Ammon's horn (tissue), 1 donor: ENCODE measurements around the gene TRAF3.
"Not testable (repeated sequence)": the region's sequence is repeated elsewhere in the genome, so short reads cannot be mapped to it uniquely, and the experiment has no call there.

Source experiments
- DNase-seq: peaks from one replicate; pipeline ENCODE4 v3.0.0-alpha.2; 2016; ENCODE audit warnings: low spot score

Gene TRAF3

DNA sequence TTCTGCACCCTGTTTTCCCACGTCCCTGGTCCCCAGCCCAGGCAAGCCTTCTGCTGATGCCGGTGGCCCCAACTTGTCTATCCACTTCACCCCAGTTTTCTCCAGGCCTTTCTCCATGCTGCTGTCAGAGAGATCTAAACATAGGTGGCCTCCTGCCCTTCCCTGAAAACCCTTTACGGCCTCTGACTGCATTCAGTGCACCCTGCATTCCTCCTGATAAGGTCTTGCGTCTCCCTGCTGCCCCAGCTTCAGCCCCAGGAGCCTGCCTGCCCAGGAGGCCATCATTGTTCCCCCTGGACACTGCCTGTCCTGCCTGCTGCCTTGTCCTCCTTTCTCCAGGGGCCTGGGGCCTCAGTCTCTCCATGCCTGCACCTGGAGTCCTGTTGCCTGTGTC is 29.8 kb downstream of the TRAF3 start:
- DNase-seq, result no peak

DNA sequence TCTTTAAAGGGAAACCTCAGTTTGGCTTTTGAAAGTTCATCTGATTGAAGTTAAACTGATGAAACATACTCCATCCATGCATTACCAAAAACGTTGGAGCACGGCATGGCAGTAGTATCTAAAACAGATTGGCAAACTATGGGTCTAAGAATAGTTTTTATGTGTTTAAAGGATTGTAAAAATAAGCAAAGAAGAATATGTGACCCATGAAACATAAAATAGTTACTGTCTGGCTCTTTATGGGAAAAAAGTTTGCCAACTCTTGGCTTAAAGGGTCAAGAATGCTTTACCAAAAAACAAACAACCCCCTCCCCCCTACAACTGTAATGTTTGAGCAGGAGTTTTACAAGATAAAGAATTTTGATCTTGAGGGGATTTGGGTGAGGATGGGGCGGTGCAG is 32.6 kb downstream of the TRAF3 start:
- no peak for DNase-seq

DNA sequence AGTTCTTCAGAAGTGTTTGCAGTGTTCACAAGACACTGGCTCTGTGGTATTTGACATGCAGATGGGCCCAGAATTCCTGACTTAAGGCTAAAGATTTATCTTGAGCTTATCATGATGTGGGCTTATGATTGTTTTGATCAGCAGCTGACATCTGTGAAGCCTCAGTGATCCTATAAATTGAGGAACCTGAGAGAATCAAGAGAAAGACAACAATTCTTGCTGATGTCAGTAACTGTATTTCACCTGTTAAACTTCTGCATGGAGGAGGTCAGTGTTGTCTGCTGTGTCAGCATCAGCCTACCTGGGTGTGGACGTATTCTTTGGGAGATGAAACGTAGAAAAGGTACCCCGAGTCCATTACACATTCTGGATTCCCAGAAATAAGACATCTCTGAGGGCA is 33.3 kb downstream of the TRAF3 start:
- no peak for DNase-seq

DNA sequence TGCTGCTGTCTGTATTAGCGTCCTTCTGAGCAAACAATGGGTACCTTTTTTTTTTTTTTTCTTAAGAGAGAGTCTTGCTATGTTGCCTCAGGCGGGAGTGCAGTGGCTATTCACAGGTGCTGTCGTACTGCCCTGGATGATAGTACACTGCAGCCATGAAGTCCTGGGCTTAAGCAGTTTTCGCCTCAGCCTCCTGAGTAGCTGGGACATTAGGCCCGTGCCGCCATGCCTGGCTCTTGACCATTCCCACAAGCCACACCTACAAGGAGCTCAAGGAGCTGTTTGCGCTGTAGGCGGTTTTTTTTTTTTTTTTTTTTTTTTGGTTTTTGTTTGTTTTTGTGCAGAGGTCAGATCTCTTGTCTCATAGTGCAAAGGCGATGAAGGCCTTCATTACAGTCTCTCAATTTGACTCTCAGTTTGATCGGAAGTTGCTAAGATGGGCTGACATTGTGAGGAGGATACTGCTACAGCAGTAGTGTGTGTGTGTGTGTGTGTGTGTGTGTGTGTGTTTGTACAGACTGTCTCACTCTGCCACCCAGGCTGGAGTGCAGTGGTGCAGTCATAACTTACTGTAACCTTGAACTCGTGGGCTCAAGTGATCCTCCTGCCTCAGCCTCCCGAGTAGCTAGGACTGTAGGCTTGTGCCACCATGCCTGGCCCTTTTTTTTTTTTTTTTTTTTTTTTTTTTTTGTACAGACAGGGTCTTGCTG is 34.2 kb downstream of the TRAF3 start:
- no peak for DNase-seq

DNA sequence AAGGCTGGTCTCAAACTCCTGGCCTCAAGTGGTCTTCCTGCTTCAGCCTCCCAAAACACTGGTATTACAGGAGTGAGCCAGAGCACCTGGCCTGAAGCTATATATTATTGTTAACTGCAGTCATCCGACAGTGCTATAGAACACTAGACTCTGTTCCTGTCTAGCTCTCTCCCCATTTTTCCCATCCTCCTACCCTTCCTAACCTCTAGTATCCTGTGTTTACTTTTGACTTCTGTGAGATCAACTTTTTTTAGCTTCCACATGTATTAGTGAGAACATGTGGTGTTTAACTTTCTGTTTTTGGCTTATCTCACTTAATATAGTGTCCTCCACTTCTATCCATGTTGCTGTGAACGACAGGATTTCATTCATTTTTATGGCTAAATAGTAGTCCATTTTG is 34.7 kb downstream of the TRAF3 start:
- DNase-seq, result no peak

DNA sequence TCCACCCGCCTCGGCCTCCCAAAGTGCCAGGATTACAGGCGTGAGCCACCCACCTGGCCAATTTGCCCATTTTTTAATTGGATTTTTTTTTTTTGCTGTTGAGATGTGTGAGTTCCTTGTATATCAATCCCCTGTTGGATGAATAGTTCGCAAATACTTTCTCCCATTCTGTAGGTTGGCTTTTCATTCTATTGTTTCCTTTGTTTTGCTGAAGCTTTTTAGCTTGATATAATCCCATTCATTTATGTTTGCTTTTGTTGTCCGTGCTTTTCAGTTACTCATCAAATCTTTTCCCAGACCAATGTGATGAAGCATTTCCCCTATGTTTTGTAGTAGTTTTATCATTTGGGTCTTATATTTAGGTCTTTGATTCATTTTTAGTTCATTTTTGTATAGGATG is 36.4 kb downstream of the TRAF3 start:
- no peak for DNase-seq

DNA sequence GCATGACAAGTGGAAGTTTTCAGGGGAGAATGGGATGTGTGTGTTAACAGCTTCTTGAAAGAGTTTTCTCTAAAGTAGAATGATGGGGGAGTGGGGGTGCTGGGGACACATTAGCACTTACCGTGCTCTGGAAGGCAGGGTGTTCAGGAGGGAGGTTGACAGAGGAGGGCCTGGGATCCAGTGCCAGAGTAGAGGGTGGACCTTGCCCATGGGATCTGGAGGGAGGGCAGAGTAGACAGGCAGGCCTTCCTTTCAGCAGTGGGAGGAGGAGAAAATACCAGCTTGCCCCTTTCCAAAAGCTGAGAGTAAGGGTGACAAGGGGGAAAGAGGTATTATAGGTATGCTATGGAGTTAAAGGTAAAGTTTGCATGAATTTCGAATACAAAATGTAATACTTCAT is 40.1 kb downstream of the TRAF3 start:
- no peak for DNase-seq

DNA sequence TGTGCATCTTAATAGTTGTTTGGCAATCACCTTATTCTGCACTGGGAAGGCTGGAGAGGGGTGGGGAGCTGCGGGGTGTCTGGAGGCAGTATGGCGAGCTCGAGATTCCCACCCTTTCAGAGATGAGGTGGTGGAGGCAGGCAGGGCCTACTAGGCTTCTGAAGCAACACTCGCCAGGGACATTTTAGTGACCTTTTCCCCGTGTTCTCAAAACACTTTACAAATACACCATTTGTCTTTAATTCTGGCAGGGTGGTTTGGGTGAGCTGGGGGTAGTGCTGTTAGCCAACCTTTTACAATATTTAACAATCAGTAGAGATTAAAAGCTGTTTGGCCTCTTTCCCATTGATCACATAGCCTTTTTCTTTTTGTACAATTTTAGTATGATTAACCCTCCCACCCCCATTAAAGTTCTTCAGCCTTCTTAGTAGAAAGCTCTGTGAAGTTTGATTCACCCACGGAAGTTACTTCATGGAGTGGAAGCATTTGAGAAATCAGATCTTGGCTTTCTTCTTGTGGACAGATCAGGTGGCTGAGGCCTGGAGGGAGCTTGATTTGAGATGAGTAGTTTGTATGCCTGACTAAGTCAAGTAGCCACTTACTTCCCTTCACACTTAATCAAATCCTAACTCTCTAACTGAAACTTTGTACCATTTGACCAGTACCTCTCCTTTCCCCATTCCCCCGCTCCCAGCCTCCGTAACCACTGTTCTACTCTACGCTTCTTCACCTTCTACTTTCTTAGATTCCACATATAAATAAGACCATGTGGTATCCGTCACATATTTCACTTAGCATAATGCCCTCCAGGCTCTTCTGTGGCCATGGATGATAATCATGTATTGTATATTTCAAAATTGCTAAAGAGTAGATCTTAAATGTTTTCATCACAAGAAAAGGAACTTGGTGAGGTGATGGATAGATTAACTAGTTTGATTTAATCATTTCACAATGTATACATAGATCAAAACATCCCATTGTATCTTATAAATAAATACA is 41.0 kb downstream of the TRAF3 start:
- no peak for DNase-seq

DNA sequence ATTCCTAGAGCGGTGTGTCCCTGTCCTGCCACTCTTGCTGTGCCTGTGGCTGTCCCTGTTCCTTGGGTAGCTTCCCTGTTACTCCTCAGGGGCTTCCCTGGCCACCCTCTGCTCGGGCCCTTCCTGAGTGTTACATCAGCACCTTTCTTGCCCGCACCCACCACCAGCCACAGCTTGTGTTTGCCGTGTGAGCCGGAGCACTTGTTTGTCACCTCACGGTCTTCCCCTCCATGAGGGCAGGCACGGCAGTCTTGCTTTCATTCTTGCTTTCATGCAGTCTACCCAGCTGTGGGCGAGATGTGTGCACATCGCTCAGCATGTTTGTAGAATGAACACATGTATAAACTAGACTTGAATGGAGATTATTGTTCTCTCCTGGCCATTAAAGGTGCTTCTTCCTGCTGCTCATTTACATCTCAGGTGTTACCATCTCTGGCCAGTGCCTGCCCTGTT is 42.0 kb downstream of the TRAF3 start:
- DNase-seq, result no peak

DNA sequence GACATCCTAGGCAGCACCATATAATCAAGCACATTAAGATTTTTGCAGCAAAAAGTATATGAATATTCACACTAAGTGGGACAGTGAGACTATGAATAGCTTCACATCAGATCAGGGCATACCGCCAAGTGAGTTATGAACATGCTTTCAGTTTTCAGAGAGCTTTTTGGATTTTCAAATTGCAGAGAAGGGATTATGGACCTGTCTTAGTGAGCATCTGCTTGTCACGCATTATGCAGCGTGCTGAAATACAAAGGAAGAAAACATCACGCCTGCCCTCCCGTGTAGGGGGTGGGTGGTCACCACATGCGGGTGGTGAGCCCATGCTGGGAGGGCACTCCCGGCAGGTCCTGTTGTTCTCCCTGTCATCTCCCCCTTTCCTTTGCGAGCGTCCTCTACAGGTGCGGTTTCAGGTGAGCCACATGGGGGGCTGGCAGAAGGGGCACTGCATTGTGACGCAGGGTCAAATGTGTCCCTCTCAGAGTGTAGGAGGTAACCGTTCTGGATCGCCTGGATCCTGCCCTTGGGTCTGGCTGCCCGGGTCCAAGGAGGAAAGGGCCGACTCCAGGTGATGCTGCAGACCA is 42.6 kb downstream of the TRAF3 start:
- DNase-seq, result peak; percentile 53

DNA sequence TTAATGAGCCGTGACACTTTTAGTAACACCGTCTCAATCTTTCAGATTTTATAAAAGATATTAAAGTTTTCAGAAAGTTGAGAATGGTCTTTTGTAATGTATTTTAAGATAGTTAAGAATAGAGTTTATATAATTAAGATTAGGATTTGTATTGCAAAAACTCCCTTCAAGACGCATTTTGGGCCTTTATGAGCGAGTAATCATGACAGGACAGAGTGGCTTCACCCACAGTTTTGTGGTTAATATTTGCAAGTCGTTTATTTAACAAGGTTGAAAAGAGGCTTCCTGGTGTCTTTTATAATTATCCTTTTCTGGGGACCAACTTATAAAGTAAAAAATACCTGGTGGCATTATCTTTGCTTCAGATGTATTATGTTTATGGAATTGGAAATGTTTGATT is 44.0 kb downstream of the TRAF3 start:
- no peak for DNase-seq

DNA sequence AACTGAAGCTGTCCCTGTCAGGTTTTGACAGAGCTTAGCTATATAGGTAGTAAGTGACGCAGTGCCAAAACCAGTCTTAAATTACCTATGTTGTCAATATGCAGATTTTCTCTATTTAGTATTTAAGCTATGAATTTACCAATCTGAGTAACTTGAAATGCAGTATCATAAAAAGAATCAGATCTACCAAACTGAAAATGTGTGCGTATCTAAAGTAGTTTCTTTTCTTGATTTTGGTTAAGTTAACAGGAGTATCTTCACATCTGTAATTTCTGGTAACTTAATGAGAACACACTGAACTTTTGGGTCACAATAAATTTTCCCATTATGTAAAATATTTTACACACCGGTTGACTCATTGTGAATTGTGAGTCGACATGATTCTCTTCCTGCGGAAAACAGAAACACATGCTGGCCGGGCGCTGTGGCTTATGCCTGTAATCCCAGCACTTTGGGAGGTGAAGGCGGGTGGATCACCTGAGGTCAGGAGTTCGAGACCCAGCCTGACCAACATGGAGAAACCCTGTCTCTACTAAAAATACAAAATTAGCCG is 45.1 kb downstream of the TRAF3 start:
- DNase-seq, result no peak

DNA sequence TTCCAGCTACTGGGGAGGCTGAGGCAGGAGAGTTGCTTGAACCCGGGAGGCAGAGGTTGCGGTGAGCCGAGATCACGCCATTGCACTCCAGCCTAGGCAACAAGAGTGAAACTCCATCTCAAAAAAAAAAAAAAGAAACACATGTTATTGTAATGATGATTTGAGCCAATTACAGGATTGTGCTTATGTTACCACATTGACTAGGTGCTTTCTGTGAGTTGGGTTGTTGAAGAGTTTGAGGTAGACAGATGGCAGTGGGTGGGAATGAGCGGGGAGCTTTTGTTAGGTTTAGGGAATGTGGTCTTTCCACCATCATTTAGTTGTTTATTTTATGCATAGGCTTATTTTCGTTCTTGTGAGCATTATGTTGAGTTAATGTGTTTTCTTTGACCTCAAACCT is 45.6 kb downstream of the TRAF3 start:
- not testable (repeated sequence) for DNase-seq

DNA sequence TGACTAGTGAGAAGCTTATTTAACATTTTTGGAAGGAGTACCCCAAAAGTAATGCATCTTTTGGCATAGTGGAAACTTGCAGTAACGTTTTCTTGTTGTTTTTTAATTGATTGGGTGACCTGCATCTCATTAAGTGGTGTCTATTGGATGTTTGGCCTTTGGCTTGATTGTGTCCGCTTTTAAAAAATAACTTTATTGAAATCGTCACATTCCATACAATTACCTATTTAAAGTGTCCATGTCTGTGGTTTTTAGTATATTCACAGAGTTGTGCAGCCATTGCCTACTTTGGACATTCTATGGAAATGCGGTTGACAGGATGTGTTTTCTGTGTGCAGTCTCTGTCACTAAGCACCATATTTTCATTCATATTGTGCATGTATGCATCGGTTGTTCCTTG is 46.3 kb downstream of the TRAF3 start:
- no peak for DNase-seq

DNA sequence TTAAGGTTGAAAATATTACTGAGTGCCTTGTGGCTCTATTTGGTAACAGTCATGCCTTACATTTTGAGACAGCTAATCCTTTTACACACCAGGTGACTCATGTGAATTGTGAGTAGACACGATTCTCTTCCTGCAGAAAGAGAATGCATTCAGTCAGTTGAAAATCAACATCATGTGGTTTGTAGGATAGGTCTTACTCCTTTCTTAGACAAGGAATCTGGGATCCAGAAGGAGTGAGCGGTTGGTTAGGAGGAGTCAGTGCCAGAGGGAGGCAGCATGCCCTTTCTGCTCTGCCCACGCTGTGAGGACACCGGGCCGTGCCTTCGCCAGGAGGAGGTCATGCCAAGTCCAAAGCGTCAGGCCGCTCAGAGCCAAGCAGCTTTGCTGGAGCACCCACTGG is 47.6 kb downstream of the TRAF3 start:
- DNase-seq, result peak; percentile 48

DNA sequence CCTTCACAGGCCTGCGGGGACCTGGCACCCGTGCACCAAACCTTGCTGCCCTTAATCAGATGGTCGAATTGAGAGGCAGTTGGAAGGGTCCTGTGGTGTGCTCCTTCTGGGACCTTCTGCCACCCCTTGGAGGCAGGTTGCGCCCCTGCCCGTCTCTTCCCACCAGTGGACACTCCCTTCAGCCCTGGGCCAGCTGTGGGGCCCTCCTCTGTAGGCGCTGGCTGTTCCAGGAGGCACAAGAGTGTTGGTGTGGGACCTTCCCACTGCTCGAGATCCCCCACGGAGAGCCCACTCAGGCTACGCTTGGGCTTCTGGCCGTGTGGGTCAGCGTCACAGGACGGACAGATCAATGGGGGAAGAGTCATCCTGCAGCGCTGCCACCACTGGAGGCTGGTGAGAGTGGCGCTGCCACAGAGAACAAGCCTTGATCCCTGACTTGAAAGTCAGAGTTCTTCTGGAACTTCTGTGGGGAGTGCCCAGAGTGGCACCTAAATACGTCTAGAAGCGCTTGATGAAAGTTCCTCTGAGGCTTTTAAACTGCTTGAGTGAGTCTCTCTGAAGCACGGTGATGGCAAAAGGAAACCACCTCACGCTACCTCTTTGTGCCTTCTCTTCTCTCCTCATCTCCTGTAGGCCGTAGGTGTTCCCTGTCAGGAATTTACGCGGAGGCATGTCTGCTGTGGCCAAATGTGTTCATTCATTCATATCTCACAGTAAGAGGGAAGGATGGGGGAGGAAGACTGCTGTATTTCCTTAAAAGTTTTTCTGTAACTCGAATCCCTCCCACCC is 48.3 kb downstream of the TRAF3 start:
- DNase-seq, result no peak

DNA sequence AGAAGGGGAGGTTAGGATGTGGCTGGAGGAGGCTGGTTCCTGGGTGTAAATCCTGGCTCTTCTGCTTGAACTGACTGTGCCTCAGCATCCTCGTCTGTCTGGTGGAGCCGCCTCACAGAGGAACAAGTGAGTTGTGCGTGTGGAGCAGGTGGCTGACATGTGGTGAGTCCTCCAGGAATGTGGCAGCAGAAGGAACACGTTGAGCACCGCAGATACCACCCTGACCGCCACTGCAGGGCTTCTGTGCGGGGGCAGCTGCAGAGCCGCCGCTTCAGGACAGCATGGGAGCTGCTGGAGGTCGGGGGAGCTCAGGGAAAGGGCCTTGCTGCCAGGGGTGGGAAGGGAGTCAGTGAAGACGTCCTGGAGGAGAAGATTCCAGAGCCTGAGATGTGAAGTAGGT is 48.9 kb downstream of the TRAF3 start:
- peak; percentile 27 for DNase-seq

DNA sequence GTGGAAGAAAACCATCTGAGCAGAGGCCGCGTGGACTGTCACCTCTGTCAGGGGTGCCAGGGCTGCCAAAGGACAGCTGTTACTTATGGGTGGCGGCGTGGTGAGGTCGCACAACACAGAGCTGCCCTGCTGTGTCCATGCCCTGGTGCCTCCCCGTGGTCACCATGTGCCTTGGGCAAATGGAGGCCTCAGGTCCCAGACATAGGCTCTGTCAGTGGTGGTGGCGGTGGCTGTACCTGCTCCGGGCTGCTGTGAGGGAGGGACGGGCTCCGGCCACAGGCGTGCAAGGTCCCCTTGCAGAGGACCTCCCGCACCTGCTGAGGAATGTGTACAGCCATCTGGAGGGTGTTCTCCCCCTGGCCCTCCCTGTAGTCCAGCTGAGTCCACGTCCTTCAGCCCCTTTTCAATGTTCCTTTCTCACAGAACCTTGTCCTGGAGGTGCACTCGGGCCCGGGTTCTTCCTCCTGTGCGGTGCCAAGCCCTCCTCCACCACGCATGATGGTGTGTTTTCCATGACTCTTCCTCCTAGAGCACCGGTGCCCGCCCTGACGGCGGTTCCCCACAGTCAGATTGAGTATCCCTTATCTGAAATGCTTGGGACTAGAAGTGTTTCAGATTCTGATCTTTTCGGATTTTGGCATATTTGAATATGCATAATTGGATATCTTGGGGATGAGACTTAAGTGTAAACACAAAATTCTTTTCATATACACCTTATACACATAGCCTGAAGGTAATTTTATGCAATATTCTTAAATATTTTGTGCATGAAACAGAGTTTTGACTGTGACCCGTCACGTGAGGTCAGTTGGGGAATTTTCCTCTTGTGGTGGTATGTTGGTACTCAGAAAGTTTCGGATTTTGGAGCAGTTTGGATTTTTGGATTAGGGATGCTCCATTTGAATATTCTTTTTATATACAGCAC is 49.8 kb downstream of the TRAF3 start:
- DNase-seq, result no peak

DNA sequence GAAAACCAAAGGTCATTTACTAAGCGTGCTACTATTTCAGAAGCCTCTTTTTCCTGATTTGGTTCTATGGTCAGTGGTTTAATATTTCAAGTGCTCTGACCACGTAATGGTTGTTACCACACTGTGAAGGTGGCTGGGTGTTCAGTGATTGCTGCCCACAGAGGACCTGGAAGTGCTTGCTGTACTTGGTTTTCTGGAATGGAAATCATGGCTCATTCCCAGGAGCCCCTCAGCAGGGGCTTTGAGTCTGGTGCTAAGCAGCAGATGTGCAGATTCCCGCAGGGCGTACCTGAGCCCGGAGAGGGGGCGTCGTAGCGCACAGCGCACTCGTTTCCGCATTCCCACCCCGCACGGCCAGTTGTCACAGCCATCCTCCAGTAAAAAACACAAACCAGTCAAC is 50.5 kb downstream of the TRAF3 start:
- DNase-seq, result no peak

DNA sequence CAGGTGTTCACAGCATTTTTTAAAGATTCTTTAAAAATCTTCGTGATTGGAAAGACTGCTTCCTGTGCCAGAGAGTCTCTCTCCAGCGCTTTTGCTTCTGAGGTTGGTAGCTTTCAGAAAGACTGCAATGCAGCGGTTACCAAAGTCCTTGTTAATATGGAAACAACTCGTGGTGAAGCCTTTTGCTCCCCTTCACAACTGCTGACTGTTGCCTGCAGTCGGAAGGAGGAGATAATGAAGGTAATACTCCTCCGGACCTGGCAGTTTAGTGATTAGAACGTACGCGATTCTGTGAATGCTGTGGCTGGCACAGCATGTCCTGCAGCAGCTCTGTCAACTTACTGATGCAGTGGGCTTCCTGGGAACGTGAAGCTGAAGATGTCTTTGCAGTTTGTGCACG is 50.9 kb downstream of the TRAF3 start:
- DNase-seq, result peak; percentile 21
